Measurements from ENCODE around the gene TTC32.

Gene TTC32

GRCh38 chr2:19848029-19848750, 53.6 kb downstream of the TTC32 start:
- no peak for DNase-seq

GRCh38 chr2:19847486-19847885, 54.3 kb downstream of the TTC32 start:
- no peak for DNase-seq
